GM18520 (cell line): Measurements from ENCODE around the gene DDX56.
"Not testable (repeated sequence)": the region's sequence is repeated elsewhere in the genome, so short reads cannot be mapped to it uniquely, and the experiment has no call there.

Source experiments
- ATAC-seq: cut with Tn5 transposase; IDR thresholded peaks from one replicate; pipeline ENCODE4 v1.9.1; 2021; ENCODE audit not compliant: unreplicated experiment

The DDX56 gene

DNA sequence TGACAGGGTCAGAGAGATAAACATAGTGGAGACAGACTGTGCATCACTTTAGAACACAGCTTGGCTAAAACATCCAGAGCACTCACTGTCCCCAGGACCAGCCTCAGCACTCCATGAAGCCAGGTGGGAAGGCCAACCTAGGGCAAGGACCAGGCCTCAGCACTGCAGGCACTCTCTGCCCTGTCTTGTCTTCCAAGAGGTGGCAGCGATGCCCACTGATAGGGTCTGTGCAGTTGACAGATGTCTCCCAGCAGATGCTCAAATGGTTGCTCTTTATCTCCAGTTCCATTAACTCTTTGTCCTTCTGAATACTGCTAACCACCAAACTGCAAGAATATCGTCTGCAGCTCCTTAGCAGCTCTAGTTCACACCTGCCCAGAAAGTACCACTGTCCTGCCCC lies 9.1 kb downstream of the DDX56 start:
- no peak for ATAC-seq

GRCh38 chr7:44563171-44563679 lies 10.5 kb downstream of the DDX56 start:
- no peak for ATAC-seq

- ATAC-seq: not testable (repeated sequence)
Observed at GRCh38 chr7:44562622-44562962, 11.1 kb downstream of the DDX56 start.

DNA sequence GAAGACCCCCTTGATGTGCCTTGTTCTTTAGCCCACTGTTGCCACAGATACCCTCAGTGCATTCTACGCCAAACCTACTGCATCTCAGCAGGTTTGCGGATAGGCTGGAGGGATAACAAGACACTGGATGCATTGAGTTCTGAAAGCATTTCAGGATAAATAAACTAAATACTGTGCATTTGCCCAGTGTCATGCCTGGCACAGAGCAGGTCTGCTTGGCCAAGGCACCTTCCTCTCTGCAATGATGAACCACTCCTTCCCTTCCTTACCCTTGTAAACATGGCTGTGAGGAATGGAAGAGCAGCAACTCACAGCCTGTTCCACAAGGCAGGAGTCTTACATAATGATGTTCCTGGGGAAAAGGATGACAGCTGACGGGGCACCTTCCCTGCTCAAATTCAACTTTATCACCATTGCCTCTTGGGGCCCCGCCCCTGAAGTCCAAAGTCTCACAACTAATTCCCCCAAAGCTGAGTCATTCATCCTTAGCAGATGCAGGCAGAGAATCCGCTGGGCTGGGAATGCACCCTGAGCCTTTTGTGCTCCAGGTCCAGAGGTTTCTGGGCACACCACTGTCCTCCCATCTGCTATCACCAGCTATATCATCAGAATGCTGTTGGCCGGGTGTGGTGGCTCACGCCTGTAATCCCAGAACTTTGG lies 11.6 kb downstream of the DDX56 start:
- ATAC-seq: no peak

GRCh38 chr7:44561481-44561880 lies 12.2 kb downstream of the DDX56 start:
- no peak for ATAC-seq

DNA sequence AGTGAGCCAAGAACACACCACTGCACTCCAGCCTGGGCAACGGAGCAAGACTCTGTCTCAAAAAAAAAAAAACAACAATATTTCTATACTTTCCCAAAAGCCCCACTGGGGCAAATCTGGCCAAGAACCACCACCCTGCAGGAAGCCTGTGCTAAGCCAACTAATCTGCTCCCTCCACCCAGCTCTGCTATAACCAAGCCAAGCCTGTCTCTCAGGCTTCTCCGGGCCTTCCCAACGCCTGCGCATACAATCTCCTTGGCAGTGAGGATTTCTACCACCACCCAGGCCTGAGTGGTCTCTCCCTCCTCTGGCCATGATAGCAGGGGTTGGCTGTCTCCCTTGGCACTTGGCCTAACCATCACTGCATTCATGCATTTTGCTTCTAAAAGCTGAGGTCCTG lies 14.2 kb downstream of the DDX56 start:
- ATAC-seq: no peak

DNA sequence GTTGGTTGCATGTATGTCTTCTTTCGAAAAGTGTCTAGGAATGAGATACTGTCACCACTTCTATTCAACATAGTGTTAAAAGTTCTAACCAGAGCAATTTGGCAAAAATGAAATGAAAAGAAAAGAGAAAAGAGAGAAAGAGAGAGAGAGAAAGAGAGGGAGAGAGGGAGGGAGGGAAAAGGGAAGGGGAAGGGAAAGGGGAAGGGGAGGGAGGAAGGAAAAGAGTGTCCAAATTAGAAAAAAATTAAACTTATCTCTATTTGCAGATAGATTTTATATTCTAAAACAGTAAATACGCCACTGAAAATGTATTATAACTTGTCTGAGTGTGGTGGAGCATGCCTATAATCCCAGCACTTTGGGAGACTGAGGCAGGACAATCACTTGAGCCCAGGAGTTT lies 16.2 kb downstream of the DDX56 start:
- ATAC-seq: no peak

- ATAC-seq: no peak
Observed at GRCh38 chr7:44555350-44555749, 18.4 kb downstream of the DDX56 start.

- ATAC-seq: not testable (repeated sequence)
Observed at GRCh38 chr7:44552473-44553005, 21.2 kb downstream of the DDX56 start.

DNA sequence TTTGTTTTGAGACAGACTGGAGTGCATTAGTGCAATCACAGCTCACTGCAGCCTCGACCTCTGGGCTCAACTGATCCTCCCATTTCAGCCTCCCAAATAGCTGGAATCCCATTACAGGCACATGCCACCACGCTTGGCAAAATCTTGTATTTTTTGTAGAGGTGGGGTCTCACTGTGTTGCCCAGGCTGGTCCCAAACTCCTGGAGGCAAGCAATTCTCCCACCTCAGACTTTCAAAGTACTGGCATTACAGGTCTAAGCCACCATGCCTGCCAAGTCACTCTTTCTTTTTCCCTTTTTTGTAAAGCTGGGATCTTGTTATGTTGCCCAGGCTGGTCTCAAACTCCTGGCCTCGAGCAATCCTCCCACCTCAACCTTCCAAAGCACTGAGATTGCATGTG lies 24.3 kb downstream of the DDX56 start:
- ATAC-seq: no peak

GRCh38 chr7:44548893-44549292 lies 24.8 kb downstream of the DDX56 start:
- ATAC-seq: no peak

GRCh38 chr7:44547536-44548231 lies 26.0 kb downstream of the DDX56 start:
- ATAC-seq: no peak

DNA sequence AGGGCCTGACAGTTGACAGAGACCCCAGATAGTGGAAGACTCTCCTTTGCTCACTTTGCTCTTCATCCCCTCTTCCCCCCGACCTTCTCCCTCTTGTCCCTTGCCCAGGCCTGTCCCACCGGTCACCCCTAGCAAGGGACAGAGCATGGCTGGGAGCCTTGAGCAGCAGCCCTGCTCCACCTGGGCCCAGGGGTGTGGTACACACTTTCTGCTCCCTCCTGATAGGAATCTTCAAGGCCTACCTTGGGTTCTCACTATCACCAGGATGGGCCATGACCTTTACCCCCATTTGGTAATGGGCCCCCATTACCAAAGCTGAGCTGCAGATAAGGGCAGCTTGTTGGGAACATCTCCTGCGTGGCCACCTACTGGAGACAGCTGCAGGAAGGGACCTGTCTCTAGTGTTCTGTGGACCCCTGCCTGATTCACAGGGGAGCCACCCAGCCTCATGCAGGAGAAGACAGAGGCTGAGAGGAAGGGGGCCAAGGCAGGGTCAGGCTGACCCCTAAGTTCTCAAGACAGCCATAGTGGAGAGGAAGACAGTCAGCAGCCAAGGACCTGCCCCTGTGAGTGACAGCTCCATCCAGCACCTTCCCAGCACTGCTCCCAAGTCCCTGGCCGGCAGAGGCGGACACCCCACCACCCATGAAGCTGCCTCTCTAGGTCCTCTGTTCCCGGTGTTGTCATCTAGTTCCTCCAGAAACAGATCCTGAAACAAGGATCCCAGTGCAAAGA lies 31.7 kb downstream of the DDX56 start:
- ATAC-seq: no peak

DNA sequence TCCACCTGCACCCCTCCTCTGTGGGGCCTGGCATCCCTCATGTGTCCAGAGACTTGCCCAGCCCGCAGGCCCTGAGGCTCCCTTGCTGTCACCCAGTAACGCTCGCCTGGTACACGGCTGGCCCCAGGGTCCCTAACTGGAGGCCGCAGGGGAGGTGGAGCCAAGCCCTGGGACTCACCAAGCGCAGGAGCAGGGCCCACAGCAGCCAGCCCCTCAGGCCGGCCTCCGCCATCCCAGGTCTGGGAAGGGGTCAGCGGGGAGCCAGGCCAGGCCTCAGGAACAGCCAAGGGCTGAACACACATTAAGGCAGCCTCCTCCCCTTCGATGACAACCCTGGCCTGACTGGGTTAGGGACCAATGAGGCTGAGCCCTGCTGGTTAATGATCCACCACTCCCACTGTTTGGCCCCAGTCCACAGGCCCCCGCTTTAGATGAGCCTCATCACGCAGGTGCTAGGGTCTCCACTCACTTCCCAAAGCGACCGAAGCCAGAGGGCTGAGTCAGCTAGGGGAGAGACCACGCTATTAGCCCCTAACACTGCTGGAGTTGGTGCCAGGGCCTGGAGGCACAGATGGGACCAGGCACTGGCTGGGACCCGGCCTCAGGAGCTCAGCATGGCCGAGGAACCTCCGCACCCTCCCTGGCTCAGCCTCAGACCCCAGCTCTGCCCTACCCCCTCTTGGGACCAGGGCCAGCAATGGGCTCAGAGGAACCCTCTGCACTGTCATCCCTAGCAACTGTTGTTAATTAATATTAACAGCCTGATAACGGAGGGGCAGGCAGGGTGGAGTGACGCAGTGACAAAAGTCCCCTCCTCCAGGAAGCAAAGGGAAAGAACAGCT lies 32.5 kb downstream of the DDX56 start, which contains the start of gene NPC1L1:
Gene NPC1L1 (minus strand): TSS at position 303 of the 842 bp plus-strand sequence. CDS start 71 bp downstream, at position 232.
- ATAC-seq: no peak

- no peak for ATAC-seq
Observed at GRCh38 chr7:44540592-44541027, 33.1 kb downstream of the DDX56 start.

GRCh38 chr7:44539669-44540506 lies 33.8 kb downstream of the DDX56 start:
- no peak for ATAC-seq

GRCh38 chr7:44538798-44539668 lies 34.7 kb downstream of the DDX56 start:
- ATAC-seq: no peak

DNA sequence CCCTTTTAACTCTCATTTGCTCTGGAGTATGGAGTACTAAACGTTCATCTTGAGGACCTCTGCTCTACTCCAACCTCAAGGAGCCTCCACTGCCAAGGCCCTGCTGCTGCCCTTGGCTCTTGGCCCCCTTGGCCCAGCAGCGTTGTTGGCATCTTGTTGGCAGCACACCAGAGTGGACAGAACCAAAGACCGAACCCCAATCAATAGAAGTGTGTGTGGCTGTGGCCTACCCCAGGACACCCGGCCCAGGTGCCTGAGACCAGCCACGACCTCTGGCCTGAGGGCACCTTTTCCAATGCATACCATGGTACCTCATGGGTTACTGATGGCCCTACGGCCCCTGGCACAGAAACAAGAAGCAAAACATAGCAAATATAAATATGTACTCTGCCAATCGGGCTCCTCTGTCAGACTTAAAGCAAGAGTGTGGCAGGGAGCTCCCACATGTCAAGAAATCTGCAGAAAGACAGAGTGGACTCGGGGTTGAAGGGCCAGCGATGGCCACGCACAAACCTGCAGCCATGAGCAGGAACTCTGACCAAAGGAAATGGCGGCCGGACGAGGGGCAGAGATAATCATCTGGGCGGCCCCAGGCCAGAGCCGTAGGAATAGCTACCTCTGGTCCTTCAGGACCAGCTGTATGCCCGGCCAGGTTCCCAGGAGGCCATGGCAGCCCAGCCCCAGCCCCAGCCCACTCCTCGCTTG lies 35.5 kb downstream of the DDX56 start:
- ATAC-seq: no peak
